Measurements from ENCODE around the gene ATXN2. TPM values are rescaled to one million over a fixed set of nuclear protein-coding genes. Genes with fewer than 3 reads are reported as not detected.

Gene ATXN2
- total RNA-seq, 4 donors from 2014 or later: 20.3 to 42.9 (median 25.9) TPM

GRCh38 chr12:111445726-111446581 is 153.2 kb downstream of the ATXN2 start:
- no peak overlapping the region for H3K4me3 ChIP-seq (ENCODE audit: low read depth, poor library complexity, severe bottlenecking)
- TF ChIP-seq CTCF (IDR thresholded peaks at IDR 0.05): no peak
- no peak for TF ChIP-seq POLR2A (IDR thresholded peaks at IDR 0.05)
- 42 to 56% methylated on average over 6 of the region's 6 CpGs for WGBS, 2 donors
- intact Hi-C loops (cut with DNase I; ENCODE audit: low total_unique reads): loop anchor here (5.0 kb wide), 1 partner anchor 44 kb away; no protein-coding TSS in a partner anchor
- peak; percentile 11 to 86 for DNase-seq (ENCODE audit: low spot score in 2 of 2)

- intact Hi-C loops (cut with DNase I; ENCODE audit: low total_unique reads): loop anchor here (5.0 kb wide), 1 partner anchor 43 kb away; no protein-coding TSS in a partner anchor
- peak; percentile 58 to 92 for DNase-seq (ENCODE audit: low spot score in 2 of 2)
- no peak overlapping the region for H3K4me3 ChIP-seq (ENCODE audit: low read depth, poor library complexity, severe bottlenecking)
- TF ChIP-seq POLR2A (IDR thresholded peaks at IDR 0.05) (no peak), CTCF (IDR thresholded peaks at IDR 0.05) (no peak)
- WGBS, 2 donors: 63 to 67% methylated on average over 9 to 11 of the region's 11 CpGs
These were observed 154.0 kb downstream of the ATXN2 start for GRCh38 chr12:111444925-111445725.

GRCh38 chr12:111444314-111444924 is 154.7 kb downstream of the ATXN2 start:
- TF ChIP-seq POLR2A (IDR thresholded peaks at IDR 0.05) (no peak), CTCF (IDR thresholded peaks at IDR 0.05) (no peak)
- WGBS, 2 donors: 67 to 96% methylated on average over 7 to 8 of the region's 8 CpGs
- DNase-seq (ENCODE audit: low spot score in 2 of 2): peak in 1 of 2 donors; percentile 10
- intact Hi-C loops (cut with DNase I; ENCODE audit: low total_unique reads): no loop called here
- no peak overlapping the region for H3K4me3 ChIP-seq (ENCODE audit: low read depth, poor library complexity, severe bottlenecking)

- H3K4me3 ChIP-seq (ENCODE audit: low read depth, poor library complexity, severe bottlenecking): no peak overlapping the region
- TF ChIP-seq POLR2A (IDR thresholded peaks at IDR 0.05) (no peak), CTCF (IDR thresholded peaks at IDR 0.05) (no peak)
- intact Hi-C loops (cut with DNase I; ENCODE audit: low total_unique reads): no loop called here
- 77 to 79% methylated on average over 7 of the region's 7 CpGs for WGBS, 2 donors
- DNase-seq (ENCODE audit: low spot score in 2 of 2): peak in 1 of 2 donors; percentile 83
These were observed 155.5 kb downstream of the ATXN2 start for GRCh38 chr12:111443586-111443985.

- H3K4me3 ChIP-seq (ENCODE audit: low read depth, poor library complexity, severe bottlenecking): no peak overlapping the region
- intact Hi-C loops (cut with DNase I; ENCODE audit: low total_unique reads): no loop called here
- TF ChIP-seq CTCF (IDR thresholded peaks at IDR 0.05) (no peak), POLR2A (IDR thresholded peaks at IDR 0.05) (no peak)
- 82 to 95% methylated on average over 7 of the region's 7 CpGs for WGBS, 2 donors
- peak in 1 of 2 donors; percentile 76 for DNase-seq (ENCODE audit: low spot score in 2 of 2)
These were observed 156.0 kb downstream of the ATXN2 start for GRCh38 chr12:111443086-111443485.
